DOHH2 (cell line): ENCODE measurements around the gene ARHGEF25.
"Not testable (repeated sequence)": the region's sequence is repeated elsewhere in the genome, so short reads cannot be mapped to it uniquely, and the experiment has no call there.

Experiments
- H3F3A ChIP-seq: fragments of 200-600 bp; sonication (generic), shearing (Covaris generic); 2 replicates; pipeline ENCODE4 v1.6.0; 2016; ENCODE audit warnings: antibody characterized with exemption, mild to moderate bottlenecking; ENCODE audit not compliant: control insufficient read depth, insufficient read depth
- H3K27ac ChIP-seq: fragments of 200-600 bp; sonication (generic); 2 replicates; pipeline ENCODE4 v1.5.1; 2014; ENCODE audit warnings: low read depth, mild to moderate bottlenecking, low read length, moderate library complexity
- H3K27me3 ChIP-seq: fragments of 200-600 bp; sonication (generic); 2 replicates; pipeline ENCODE4 v1.6.1; 2014; ENCODE audit warnings: mild to moderate bottlenecking, low read length, mixed read lengths; ENCODE audit not compliant: control insufficient read depth
- H3K36me3 ChIP-seq: fragments of 200-600 bp; sonication (generic); 2 replicates; pipeline ENCODE4 v1.6.1; 2014; ENCODE audit warnings: mild to moderate bottlenecking, low read length, moderate library complexity, mixed read lengths; ENCODE audit not compliant: control insufficient read depth
- H3K4me1 ChIP-seq: fragments of 200-600 bp; sonication (generic); 2 replicates; pipeline ENCODE4 v1.6.1; 2014; ENCODE audit warnings: mild to moderate bottlenecking, low read length, mixed read lengths; ENCODE audit not compliant: control insufficient read depth
- H3K4me2 ChIP-seq: fragments of 200-600 bp; sonication (generic); 2 replicates; pipeline ENCODE4 v1.6.0; 2014; ENCODE audit warnings: mild to moderate bottlenecking, low read length, moderate library complexity
- H3K4me3 ChIP-seq: fragments of 200-600 bp; sonication (generic); 2 replicates; pipeline ENCODE4 v1.5.1; 2014; ENCODE audit warnings: mild to moderate bottlenecking, low read length, mixed read lengths
- H3K79me2 ChIP-seq: fragments of 200-600 bp; sonication (generic); 2 replicates; pipeline ENCODE4 v1.6.1; 2014; ENCODE audit warnings: mild to moderate bottlenecking, low read length, mixed read lengths; ENCODE audit not compliant: control insufficient read depth
- H3K9me2 ChIP-seq: fragments of 200-600 bp; sonication (generic); replicated peaks from 2 replicates; pipeline ENCODE4 v1.6.1; 2014; ENCODE audit warnings: mild to moderate bottlenecking, low read length, mixed read lengths; ENCODE audit not compliant: control insufficient read depth
- H3K9me3 ChIP-seq: fragments of 200-600 bp; sonication (generic); 2 replicates; pipeline ENCODE4 v1.6.1; 2014; ENCODE audit warnings: antibody characterized with exemption, low read length, mixed read lengths; ENCODE audit not compliant: control insufficient read depth, insufficient read depth
- H4K20me1 ChIP-seq: fragments of 200-600 bp; sonication (generic); 2 replicates; pipeline ENCODE4 v1.6.0; 2014; ENCODE audit warnings: low read depth, mild to moderate bottlenecking, antibody characterized with exemption, low read length, moderate library complexity; ENCODE audit not compliant: control insufficient read depth, insufficient read depth
- EZH2phosphoT487 ChIP-seq: fragments of 200-600 bp; sonication (generic); IDR thresholded peaks from 2 replicates; pipeline ENCODE4 v1.6.1; 2017; ENCODE audit warnings: borderline replicate concordance, mild to moderate bottlenecking, antibody characterized with exemption, low read length, moderate library complexity, mixed read lengths
- TF ChIP-seq, protein P1 (sequence below): fragments of 200-600 bp; sonication (generic); IDR thresholded peaks from one replicate; pipeline ENCODE4 v1.5.1; 2014; ENCODE audit warnings: antibody characterized with exemption, mild to moderate bottlenecking, low read depth, low read length; ENCODE audit not compliant: poor library complexity, severe bottlenecking

The ARHGEF25 gene

DNA sequence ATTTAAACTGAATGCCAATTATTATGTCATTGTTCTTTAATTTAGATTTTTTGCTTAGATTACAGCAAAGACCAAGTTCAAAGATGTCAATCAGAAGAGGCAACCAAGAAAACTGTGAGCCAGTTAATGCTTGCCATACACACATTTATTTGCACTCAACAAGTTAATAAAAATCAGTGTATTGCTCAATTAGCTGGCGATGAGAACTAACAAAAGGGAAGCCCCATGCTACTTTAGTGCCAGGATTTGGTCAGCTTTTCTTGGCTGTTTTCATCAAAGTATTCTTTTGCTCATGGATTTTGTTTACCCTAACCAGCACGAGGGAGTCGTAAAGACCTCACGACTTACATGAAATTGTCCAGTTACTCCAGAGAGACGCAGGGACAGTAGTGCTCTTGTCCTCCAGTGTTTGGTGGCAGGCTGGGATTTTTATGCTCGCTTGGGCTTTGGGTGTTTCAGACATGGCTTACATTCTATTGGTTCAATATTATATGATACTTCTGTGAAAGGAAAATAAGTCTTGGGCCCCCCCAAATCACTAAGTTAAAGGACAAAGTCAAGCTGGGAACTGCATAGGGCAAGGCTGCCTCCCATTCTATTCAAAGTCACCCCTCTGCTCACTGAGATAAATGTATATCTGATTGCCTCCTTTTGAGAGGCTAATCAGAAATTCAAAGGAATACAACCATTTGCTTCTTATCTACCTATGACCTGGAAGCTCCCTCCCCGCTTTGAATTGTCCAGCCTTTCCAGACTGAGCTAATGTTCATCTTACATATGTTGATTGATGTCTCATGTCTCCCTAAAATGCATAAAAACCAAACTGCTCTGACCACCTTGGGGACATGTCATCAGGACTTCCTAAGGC, 29.2 kb downstream of the ARHGEF25 start:
- Histone ChIP-seq H3F3A (no peaks in the 10 kb centered on the region), H3K9me3 (peaks cover 5% of the 10 kb centered on the region), H3K9me2 (no peaks in the 10 kb centered on the region), H3K27me3 (peaks cover 27% of the 10 kb centered on the region), H3K36me3 (no peaks in the 10 kb centered on the region), H3K4me3 (no peak overlapping the region), H3K4me1 (no peaks in the 10 kb centered on the region), H3K79me2 (no peaks in the 10 kb centered on the region), H3K4me2 (no peak overlapping the region), H4K20me1 (no peaks in the 10 kb centered on the region), H3K27ac (no peak overlapping the region)
- no peak for TF ChIP-seq EZH2phosphoT487
- TF ChIP-seq, protein P1, sequence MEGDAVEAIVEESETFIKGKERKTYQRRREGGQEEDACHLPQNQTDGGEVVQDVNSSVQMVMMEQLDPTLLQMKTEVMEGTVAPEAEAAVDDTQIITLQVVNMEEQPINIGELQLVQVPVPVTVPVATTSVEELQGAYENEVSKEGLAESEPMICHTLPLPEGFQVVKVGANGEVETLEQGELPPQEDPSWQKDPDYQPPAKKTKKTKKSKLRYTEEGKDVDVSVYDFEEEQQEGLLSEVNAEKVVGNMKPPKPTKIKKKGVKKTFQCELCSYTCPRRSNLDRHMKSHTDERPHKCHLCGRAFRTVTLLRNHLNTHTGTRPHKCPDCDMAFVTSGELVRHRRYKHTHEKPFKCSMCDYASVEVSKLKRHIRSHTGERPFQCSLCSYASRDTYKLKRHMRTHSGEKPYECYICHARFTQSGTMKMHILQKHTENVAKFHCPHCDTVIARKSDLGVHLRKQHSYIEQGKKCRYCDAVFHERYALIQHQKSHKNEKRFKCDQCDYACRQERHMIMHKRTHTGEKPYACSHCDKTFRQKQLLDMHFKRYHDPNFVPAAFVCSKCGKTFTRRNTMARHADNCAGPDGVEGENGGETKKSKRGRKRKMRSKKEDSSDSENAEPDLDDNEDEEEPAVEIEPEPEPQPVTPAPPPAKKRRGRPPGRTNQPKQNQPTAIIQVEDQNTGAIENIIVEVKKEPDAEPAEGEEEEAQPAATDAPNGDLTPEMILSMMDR, result no peak

- no peak overlapping the region for H3K4me3 ChIP-seq
- no peaks in the 10 kb centered on the region for H3K4me1 ChIP-seq
- H3K36me3 ChIP-seq, result no peaks in the 10 kb centered on the region
- H3K9me2 ChIP-seq, result no peaks in the 10 kb centered on the region
- no peaks in the 10 kb centered on the region for H3F3A ChIP-seq
- TF ChIP-seq, protein P1, result no peak
- peaks cover 5% of the 10 kb centered on the region for H3K9me3 ChIP-seq
- H3K27ac ChIP-seq, result no peak overlapping the region
- no peaks in the 10 kb centered on the region for H3K79me2 ChIP-seq
- peaks cover 27% of the 10 kb centered on the region for H3K27me3 ChIP-seq
- no peaks in the 10 kb centered on the region for H4K20me1 ChIP-seq
- H3K4me2 ChIP-seq, result no peak overlapping the region
These were observed 30.6 kb downstream of the ARHGEF25 start for GRCh38 chr12:57641699-57642442.

- not testable (repeated sequence) for H3K4me3 ChIP-seq, H3K4me1 ChIP-seq, H3K79me2 ChIP-seq, H3K9me2 ChIP-seq, H3K9me3 ChIP-seq, H3K27ac ChIP-seq, H3K27me3 ChIP-seq, H3F3A ChIP-seq, H3K36me3 ChIP-seq, H4K20me1 ChIP-seq, H3K4me2 ChIP-seq
These were observed 34.9 kb downstream of the ARHGEF25 start for GRCh38 chr12:57645990-57646658.

DNA sequence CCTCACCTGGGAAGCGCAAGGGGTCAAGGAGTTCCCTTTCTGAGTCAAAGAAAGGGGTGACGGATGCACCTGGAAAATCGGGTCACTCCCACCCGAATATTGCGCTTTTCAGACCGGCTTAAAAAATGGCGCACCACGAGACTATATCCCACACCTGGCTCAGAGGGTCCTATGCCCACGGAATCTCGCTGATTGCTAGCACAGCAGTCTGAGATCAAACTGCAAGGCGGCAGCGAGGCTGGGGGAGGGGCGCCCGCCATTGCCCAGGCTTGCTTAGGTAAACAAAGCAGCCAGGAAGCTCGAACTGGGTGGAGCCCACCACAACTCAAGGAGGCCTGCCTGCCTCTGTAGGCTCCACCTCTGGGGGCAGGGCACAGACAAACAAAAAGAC, 35.4 kb downstream of the ARHGEF25 start:
- not testable (repeated sequence) for H3K27me3 ChIP-seq, H3K9me3 ChIP-seq, H3K4me2 ChIP-seq, H3K79me2 ChIP-seq, H3K27ac ChIP-seq, H3F3A ChIP-seq, H3K9me2 ChIP-seq, H3K36me3 ChIP-seq, H4K20me1 ChIP-seq, H3K4me3 ChIP-seq, H3K4me1 ChIP-seq
